ENCODE data around the gene ASB15.
"Not testable (repeated sequence)": the region's sequence is repeated elsewhere in the genome, so short reads cannot be mapped to it uniquely, and the experiment has no call there.

- TF ChIP-seq POLR2AphosphoS5, CTCF, EP300, POLR2A (IDR thresholded peaks at IDR 0.05): not testable (repeated sequence)
Observed at GRCh38 chr7:123634011-123634573, 32.5 kb downstream of the ASB15 start.

Data from sigmoid colon (tissue), 4 donors.